ENCODE measurements around the gene COMT. TPM values are rescaled to one million over a fixed set of nuclear protein-coding genes. Genes with fewer than 3 reads are reported as not detected.

COMT gene
- total and polyA plus RNA-seq, 7 donors: 63.6 to 146 (median 117) TPM

- H3K4me3 ChIP-seq: no peak overlapping the region
- ATAC-seq (no peak), DNase-seq (no peak)
- no peak overlapping the region for H3K27ac ChIP-seq
- H3K4me1 ChIP-seq: no peaks in the 10 kb centered on the region
- TF ChIP-seq CTCF (IDR thresholded peaks at IDR 0.05): no peak
- no peaks in the 10 kb centered on the region for H3K27me3 ChIP-seq (ENCODE audit: insufficient read depth in 3 of 3, low read length in 2 of 3)
- H3K9me3 ChIP-seq: no peaks in the 10 kb centered on the region
- 77 to 85% (median 78%) methylated on average over 9 of the region's 9 CpGs for WGBS, 3 donors
- intact Hi-C loops (cut with DNase I): no loop called here
- H3K36me3 ChIP-seq (ENCODE audit: insufficient read depth in 1 of 2, low read depth in 1 of 2): peaks cover 0 to 37% of the 10 kb centered on the region in 2 donors
Measured at GRCh38 chr22:19903031-19903430, 38.5 kb upstream of the COMT start.

- intact Hi-C loops (cut with DNase I): no loop called here
Measured at GRCh38 chr22:19903513-19903912, 38.1 kb upstream of the COMT start.

GRCh38 chr22:19904174-19904856, 37.3 kb upstream of the COMT start:
- no peaks in the 10 kb centered on the region for H3K4me1 ChIP-seq
- intact Hi-C loops (cut with DNase I): no loop called here
- 86 to 93% (median 89%) methylated on average over 16 of the region's 16 CpGs for WGBS, 3 donors
- H3K36me3 ChIP-seq (ENCODE audit: insufficient read depth in 1 of 2, low read depth in 1 of 2): peaks cover 0 to 33% of the 10 kb centered on the region in 2 donors
- ATAC-seq: no peak
- H3K4me3 ChIP-seq: no peak overlapping the region
- TF ChIP-seq CTCF (IDR thresholded peaks at IDR 0.05): no peak
- H3K9me3 ChIP-seq: no peaks in the 10 kb centered on the region
- no peak for DNase-seq
- no peak overlapping the region for H3K27ac ChIP-seq
- no peaks in the 10 kb centered on the region for H3K27me3 ChIP-seq (ENCODE audit: insufficient read depth in 3 of 3, low read length in 2 of 3)

More at GRCh38 chr22:19903513-19903912, 38.1 kb upstream of the COMT start:
- Histone ChIP-seq H3K4me3 (no peak overlapping the region), H3K27me3 (ENCODE audit: insufficient read depth in 3 of 3, low read length in 2 of 3) (no peaks in the 10 kb centered on the region), H3K9me3 (no peaks in the 10 kb centered on the region), H3K27ac (no peak overlapping the region), H3K4me1 (no peaks in the 10 kb centered on the region), H3K36me3 (ENCODE audit: insufficient read depth in 1 of 2, low read depth in 1 of 2) (peaks cover 0 to 37% of the 10 kb centered on the region in 2 donors)
- 82 to 86% (median 84%) methylated on average over 12 of the region's 12 CpGs for WGBS, 3 donors
- DNase-seq (no peak), ATAC-seq (no peak)
- no peak for TF ChIP-seq CTCF (IDR thresholded peaks at IDR 0.05)

- H3K36me3 ChIP-seq (ENCODE audit: insufficient read depth in 1 of 2, low read depth in 1 of 2): peaks cover 0 to 33% of the 10 kb centered on the region in 2 donors
Measured at GRCh38 chr22:19904935-19905334, 36.6 kb upstream of the COMT start.

More at GRCh38 chr22:19904935-19905334, 36.6 kb upstream of the COMT start:
- no peak for TF ChIP-seq CTCF (IDR thresholded peaks at IDR 0.05)
- Histone ChIP-seq H3K9me3 (no peaks in the 10 kb centered on the region), H3K27ac (no peak overlapping the region), H3K4me1 (no peaks in the 10 kb centered on the region), H3K4me3 (no peak overlapping the region), H3K27me3 (ENCODE audit: insufficient read depth in 3 of 3, low read length in 2 of 3) (no peaks in the 10 kb centered on the region)
- WGBS, 3 donors: 91 to 92% (median 92%) methylated on average over 7 of the region's 7 CpGs
- intact Hi-C loops (cut with DNase I): no loop called here
- no peak for ATAC-seq
- DNase-seq: no peak
